Astrocyte (in vitro differentiated cells and primary cell): ENCODE results near the gene MATCAP1.

ENCODE experiments used
- CTCF ChIP-seq: IDR thresholded peaks from 2 replicates; pipeline ENCODE4 v1.5.1; 2011; ENCODE audit warnings: low read depth, mild to moderate bottlenecking, inconsistent platforms, low read length, moderate library complexity; ENCODE audit not compliant: insufficient read depth
- EZH2 ChIP-seq: IDR thresholded peaks from 2 replicates; pipeline ENCODE4 v1.6.1; 2012; ENCODE audit warnings: mild to moderate bottlenecking, low read length, inconsistent platforms; ENCODE audit not compliant: insufficient read depth

GRCh38 chr16:67145746-67146145 lies 38.0 kb downstream of the MATCAP1 start:
- no peak for TF ChIP-seq CTCF
- TF ChIP-seq EZH2, result no peak
